ENCODE results near the gene MICU2.

DNA sequence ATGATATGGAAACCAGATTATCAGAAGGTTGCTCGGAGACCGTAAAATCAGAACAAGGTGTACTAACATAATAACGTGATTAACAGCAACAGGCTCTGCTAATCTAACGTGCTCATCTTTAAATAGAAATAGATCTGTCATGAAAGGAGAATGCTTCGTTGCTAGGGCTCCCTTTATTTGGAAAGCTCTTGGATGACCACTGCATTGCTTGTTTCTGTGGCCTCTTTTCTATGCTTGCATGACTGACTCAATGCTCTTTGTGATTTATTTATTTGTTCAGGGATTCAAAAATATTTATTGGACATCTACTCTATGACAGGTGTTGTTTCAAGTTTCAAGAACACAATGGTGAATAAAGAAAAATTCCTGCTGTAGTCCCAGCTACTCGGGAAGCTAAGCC is 122.6 kb downstream of the MICU2 start:
- TF ChIP-seq, protein P1, sequence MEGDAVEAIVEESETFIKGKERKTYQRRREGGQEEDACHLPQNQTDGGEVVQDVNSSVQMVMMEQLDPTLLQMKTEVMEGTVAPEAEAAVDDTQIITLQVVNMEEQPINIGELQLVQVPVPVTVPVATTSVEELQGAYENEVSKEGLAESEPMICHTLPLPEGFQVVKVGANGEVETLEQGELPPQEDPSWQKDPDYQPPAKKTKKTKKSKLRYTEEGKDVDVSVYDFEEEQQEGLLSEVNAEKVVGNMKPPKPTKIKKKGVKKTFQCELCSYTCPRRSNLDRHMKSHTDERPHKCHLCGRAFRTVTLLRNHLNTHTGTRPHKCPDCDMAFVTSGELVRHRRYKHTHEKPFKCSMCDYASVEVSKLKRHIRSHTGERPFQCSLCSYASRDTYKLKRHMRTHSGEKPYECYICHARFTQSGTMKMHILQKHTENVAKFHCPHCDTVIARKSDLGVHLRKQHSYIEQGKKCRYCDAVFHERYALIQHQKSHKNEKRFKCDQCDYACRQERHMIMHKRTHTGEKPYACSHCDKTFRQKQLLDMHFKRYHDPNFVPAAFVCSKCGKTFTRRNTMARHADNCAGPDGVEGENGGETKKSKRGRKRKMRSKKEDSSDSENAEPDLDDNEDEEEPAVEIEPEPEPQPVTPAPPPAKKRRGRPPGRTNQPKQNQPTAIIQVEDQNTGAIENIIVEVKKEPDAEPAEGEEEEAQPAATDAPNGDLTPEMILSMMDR (IDR thresholded peaks at IDR 0.05) = no peak
- no peak for TF ChIP-seq POLR2A (IDR thresholded peaks at IDR 0.05)
- TF ChIP-seq POLR2AphosphoS5 (IDR thresholded peaks at IDR 0.05) = peak; percentile 49

Measured in prostate gland (tissue), 2 donors.